Forelimb muscle (tissue), 1 donor: ENCODE data around the gene DIP2A. TPM values are rescaled to one million over a fixed set of nuclear protein-coding genes. Genes with fewer than 3 reads are reported as not detected.

Experiments
- DNase-seq: peaks from one replicate; pipeline ENCODE4 v3.0.0-alpha.2; 2013; ENCODE audit warnings: low read depth
- polyA plus RNA-seq: library from polyadenylated mRNA; unstranded; fragments of 120-200 nt; gene quantifications from one replicate; pipeline ENCODE4 v1.2.1, GENCODE V29; 2013; ENCODE audit not compliant: insufficient read length

DIP2A gene, protein sequence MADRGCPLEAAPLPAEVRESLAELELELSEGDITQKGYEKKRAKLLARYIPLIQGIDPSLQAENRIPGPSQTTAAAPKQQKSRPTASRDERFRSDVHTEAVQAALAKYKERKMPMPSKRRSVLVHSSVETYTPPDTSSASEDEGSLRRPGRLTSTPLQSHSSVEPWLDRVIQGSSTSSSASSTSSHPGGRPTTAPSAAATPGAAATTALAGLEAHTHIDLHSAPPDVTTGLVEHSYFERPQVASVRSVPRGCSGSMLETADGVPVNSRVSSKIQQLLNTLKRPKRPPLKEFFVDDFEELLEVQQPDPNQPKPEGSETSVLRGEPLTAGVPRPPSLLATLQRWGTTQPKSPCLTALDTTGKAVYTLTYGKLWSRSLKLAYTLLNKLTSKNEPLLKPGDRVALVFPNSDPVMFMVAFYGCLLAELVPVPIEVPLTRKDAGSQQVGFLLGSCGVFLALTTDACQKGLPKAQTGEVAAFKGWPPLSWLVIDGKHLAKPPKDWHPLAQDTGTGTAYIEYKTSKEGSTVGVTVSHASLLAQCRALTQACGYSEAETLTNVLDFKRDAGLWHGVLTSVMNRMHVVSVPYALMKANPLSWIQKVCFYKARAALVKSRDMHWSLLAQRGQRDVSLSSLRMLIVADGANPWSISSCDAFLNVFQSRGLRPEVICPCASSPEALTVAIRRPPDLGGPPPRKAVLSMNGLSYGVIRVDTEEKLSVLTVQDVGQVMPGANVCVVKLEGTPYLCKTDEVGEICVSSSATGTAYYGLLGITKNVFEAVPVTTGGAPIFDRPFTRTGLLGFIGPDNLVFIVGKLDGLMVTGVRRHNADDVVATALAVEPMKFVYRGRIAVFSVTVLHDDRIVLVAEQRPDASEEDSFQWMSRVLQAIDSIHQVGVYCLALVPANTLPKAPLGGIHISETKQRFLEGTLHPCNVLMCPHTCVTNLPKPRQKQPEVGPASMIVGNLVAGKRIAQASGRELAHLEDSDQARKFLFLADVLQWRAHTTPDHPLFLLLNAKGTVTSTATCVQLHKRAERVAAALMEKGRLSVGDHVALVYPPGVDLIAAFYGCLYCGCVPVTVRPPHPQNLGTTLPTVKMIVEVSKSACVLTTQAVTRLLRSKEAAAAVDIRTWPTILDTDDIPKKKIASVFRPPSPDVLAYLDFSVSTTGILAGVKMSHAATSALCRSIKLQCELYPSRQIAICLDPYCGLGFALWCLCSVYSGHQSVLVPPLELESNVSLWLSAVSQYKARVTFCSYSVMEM (N-terminal part only)
- polyA plus RNA-seq = 28.9 TPM

DNA sequence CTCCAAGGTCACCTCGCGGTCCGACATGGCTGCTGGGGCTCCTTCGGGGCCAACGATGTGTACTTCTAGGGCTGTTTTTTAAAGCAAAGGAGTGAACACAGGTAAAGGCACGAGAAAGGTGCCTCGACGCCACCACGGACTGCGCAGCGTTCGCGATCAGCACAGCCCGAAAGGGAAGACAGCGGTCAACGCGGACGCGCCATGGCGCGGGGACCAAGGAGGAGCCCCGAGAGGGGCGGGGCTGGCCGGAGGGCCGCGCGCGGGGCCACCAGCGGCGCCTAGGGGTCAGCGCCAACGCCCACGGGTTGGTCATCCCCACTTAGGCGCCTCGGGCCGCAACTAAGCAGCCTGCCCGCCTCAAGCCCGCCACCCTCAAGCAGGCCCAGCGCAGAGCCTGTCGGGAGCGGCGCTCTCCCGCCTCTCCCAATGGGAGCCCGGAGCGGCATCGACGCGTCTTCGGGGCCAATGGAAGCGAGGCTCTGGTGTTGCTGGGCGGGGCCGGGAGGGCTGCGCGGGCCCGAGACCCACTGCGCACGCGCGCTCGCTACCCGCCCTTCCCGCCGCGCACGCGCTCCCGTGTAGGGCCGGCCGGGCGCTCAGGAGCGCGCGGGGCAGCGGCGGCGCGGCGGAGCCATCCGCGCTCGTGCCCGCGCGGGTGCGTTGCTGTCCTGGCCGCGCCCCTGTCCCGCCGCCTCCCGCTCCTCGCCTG is at the start of gene DIP2A:
Gene DIP2A, plus strand, starts transcription at position 577 of the 709 bp plus-strand sequence. CDS start 241 bp downstream, outside the sequence.
- DNase-seq = peak; percentile 85

- no peak for DNase-seq
These were observed 48.9 kb upstream of the DIP2A start for GRCh38 chr21:46409641-46410406.

- DNase-seq = no peak
These were observed 48.2 kb upstream of the DIP2A start for GRCh38 chr21:46410516-46410915.

GRCh38 chr21:46411236-46411635 is 47.5 kb upstream of the DIP2A start:
- no peak for DNase-seq

- DNase-seq = no peak
These were observed 47.0 kb upstream of the DIP2A start for GRCh38 chr21:46411691-46412090.

DNA sequence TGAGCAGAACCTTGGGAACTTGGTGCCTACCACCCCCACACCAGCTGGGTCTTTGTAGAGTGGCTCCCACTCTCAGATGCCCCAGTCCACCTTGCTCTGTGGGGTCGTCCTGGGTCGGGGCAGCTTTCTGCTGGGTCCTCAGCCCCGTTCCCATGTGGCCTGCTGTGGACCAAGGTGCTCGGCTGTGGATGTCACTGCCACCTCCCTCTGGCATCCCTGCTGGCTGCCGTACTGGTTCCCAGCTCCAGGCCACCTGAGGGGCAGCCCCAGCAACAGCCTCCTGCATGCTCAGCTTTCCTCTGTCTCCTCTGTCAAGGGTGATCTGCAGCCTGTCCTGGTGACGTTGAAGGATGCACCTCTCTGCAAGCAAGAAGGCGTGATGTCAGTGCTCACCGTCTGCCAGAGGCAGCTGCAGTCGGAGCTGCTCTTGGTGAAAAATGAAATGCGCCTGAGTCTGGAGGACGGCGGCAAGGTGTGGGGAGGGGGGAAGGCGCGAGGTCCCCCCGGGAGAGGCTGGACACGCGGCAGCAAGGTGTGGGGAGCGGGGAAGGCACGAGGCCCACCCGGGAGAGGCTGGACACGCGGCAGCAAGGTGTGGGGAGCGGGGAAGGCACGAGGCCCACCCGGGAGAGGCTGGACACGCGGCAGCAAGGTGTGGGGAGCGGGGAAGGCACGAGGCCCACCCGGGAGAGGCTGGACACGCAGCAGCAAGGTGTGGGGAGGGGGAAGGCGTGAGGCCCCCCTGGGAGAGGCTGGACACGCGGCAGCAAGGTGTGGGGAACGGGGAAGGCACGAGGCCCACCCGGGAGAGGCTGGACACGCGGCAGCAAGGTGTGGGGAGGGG is 45.9 kb upstream of the DIP2A start:
- DNase-seq = no peak

GRCh38 chr21:46413365-46413696 is 45.4 kb upstream of the DIP2A start:
- DNase-seq = no peak

DNA sequence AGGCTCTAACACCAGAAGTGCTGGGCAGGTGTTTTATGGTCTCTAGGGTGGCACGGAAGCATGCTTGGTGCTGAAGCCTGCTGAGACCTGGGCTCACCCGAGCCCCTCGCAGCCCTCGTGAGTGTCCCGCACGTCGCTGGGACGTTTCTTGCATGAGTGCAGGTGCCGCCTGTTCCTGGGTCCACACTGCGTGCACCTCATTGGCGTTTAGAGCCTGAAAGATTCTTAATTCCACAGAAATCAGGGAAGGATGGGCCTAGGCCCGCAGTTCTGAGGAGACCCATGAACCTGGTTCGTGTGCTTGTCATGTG is 43.8 kb upstream of the DIP2A start:
- no peak for DNase-seq

DNA sequence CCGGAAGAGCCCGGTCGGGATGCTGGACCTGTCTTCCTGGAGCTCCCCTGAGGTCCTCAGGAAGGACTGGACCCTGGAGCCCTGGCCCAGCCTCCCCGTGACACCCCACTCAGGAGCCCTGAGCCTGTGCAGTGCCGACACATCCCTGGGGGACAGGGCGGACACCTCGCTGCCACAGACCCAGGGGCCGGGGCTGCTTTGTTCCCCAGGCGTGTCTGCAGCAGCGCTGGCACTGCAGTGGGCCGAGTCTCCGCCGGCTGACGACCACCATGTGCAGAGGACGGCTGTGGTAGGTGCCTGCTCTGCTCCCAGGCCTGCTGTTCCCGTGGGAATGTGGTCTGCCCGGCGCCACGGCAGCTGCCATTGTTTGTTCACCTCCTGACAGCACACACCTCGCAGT is 42.1 kb upstream of the DIP2A start:
- no peak for DNase-seq

DNA sequence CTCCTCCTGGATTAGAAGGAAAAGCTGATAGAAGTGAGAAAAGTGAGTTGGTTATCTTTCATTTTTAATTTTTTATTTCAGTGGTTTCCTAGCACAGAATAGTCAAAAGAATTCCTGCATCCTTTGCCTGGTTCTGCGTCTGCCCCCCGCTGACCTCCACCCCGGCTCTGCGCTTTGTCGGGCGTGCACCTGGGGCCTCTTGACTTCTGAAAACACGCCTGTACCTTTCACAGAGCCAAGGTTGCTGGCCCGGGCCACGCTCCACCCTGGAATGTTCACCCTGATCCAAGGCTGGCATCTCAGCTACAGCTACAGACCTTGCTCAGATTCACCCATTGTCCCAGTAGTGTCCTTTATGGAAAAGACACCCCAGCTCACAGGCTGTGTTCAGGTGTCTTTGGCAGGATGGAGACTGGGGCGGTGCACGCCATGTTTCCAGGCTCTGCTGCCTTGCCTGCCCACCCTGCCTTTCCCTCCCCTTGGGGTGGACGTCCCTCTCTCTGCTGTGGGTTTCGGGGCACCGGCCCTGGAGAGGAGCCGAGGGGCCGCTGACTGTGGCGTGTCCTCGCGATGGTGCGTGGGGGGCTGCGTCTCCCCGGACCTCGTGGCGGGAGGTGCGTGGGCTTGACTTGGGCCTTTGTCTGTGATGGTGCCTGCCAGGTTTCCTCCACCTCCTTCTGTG is 40.3 kb upstream of the DIP2A start:
- no peak for DNase-seq

DNA sequence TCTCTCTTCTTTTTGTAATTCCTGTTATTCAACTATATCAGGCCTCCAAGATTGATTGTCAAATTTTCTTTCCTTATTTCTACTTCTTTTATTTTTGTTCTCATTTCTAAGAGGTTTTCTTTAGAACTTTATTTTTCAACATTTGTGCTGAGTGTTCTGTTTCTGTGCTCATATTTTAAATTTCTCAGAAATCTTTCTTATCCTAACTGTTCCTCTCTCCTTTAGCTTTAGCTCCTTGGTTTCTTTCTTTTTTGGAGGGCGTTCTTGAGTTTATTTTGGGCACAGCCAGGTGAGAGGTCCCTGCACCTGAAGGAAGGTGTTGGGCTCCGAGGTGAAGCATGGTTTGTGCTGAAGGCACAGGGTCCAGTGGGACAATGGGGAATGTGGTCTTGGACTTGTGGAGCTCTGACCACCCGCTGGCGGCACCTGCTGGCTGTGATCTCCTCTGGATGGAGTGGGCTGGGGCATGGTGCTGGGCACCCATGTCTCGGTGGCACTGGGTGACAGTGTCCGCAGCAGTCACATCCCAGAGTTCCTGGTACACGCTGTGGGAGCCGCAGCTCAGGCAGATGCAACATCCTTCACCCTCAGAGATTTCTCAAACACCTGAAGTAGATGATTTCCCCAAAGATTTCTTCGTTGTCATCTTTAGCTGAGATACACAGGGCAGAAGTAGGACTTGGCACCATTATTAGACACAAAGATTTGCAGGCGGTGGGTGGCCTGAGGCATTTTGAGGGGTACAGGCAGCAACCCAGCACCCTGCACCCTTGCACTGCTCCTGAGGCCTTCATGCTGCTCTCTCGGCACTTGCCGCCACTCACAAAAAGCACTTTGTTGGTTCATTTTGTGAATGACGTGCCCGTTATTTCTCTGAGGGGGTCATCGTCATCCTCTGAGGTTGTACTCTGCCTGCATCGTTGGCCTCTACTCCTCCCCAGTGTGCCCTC is 38.2 kb upstream of the DIP2A start:
- DNase-seq = no peak

- DNase-seq = no peak
These were observed 37.4 kb upstream of the DIP2A start for GRCh38 chr21:46421191-46421750.

GRCh38 chr21:46421756-46422555 is 36.7 kb upstream of the DIP2A start:
- DNase-seq = no peak

DNA sequence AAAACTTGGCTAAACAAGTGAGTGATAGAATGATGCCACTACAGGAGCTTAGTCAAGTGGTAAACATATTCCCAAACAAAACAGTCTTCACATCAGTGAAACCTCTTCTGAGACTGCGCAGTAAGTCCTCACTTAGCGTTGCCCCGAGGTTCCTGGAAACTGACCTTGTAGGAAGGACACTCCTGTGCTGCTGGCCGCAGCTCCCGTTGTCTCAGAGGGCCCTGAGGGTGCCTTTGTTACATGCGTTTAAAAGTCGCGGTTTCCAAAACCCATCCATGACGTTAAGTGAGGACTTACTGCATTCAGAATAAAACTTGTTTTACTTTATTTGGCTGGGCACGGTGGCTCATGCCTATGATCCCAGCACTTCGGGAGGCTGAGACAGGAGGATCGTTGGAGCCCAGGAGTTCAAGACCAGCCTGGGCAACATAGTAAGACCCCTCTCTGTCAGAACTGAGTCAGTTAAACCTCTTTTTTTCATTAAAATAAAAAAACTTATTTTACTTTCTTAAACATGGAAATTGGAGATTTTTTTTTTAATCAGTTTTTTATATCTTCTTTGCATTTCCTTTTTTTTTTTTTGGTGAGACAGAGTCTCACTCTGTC is 36.0 kb upstream of the DIP2A start:
- DNase-seq = no peak

DNA sequence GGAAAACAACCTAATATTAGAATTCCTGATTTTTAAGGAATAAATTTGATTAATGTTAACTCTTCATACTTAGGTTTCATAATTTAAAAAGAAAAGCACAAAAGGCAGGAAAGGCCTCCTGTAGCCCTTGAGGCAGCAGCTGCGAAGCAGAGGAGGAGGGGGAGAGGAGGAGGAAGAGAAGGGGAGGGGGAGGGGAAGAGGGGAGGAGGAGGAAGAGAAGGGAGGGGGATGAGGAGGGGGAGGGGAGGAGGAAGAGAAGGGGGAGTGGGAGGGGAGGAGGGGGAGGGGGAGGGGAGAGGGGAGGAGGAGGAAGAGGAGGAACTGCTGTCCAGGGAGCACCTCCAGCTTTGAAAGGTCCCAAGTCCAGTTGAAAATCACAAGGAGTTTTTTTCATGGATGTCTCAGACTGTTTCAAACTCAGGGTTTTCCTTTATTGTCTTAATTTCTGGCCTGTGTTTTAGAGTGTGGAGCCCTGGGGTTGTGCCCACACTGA is 35.1 kb upstream of the DIP2A start:
- DNase-seq = no peak

DNA sequence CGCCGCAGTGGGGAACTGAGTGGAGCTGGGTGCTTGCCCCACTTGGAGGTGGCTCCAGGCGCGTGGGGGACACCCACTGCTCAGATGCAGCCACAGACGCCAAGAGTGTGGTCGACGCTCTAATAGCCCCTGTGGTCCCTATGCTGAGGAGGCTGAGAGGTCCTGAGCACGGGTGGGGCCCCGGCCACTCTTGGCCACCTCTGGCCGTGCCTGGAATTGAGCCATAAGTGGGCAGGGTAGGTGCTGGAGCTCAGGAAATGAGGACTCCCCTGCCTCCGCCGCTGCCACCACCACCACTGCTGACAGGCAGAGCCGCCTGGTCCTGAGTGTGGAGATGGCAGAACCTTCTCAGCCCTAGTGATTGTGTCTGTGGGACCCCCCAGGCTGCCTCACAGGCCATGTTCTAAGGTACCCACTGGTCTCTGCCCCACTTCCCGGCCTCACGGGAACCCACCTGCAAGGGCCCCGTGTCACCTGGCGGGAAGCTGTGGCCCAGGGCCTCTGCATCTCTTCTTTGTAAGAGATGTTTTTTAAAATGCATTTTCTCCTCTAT is 34.6 kb upstream of the DIP2A start:
- DNase-seq = no peak
